Stimulated activated CD4-positive, alpha-beta T cell treated with anti-CD3 and anti-CD28 coated beads, Interleukin-15, amount 100 ng/mL, for 1 hour (primary cell): ENCODE data around the gene C10orf67.

Source experiments
- DNase-seq, 2 donors: peaks; one replicate each; pipeline ENCODE4 v3.0.0-alpha.2; 2020; ENCODE audit warnings: low read depth in 1 of 2, low spot score in 1 of 2

The C10orf67 gene

GRCh38 chr10:23199768-23200511, 144.7 kb downstream of the C10orf67 start:
- DNase-seq, result no peak

- no peak for DNase-seq
Observed at GRCh38 chr10:23198940-23199767, 145.4 kb downstream of the C10orf67 start.

GRCh38 chr10:23198610-23198939, 146.0 kb downstream of the C10orf67 start:
- no peak for DNase-seq

GRCh38 chr10:23197416-23197861, 147.2 kb downstream of the C10orf67 start:
- no peak for DNase-seq

- no peak for DNase-seq
Observed at GRCh38 chr10:23196915-23197314, 147.7 kb downstream of the C10orf67 start.

GRCh38 chr10:23195846-23196600, 148.6 kb downstream of the C10orf67 start:
- DNase-seq, result no peak

- DNase-seq, result no peak
Observed at GRCh38 chr10:23194966-23195845, 149.4 kb downstream of the C10orf67 start.

- DNase-seq, result no peak
Observed at GRCh38 chr10:23194471-23194965, 150.1 kb downstream of the C10orf67 start.

GRCh38 chr10:23193435-23194074, 151.0 kb downstream of the C10orf67 start:
- DNase-seq, result no peak

GRCh38 chr10:23192712-23193434, 151.7 kb downstream of the C10orf67 start:
- DNase-seq, result no peak

GRCh38 chr10:23191764-23192711, 152.6 kb downstream of the C10orf67 start, which contains the start of gene PTF1A:
Gene PTF1A, plus strand, starts transcription at chr10:23192312. Its CDS starts 219 bp downstream, at chr10:23192531.
- DNase-seq, result no peak

- no peak for DNase-seq
Observed at GRCh38 chr10:23190872-23191763, 153.5 kb downstream of the C10orf67 start.

- DNase-seq, result no peak
Observed at GRCh38 chr10:23189024-23189423, 155.6 kb downstream of the C10orf67 start.

GRCh38 chr10:23187155-23187554, 157.4 kb downstream of the C10orf67 start:
- no peak for DNase-seq

GRCh38 chr10:23186697-23187096, 157.9 kb downstream of the C10orf67 start:
- no peak for DNase-seq

GRCh38 chr10:23186178-23186577, 158.4 kb downstream of the C10orf67 start:
- no peak for DNase-seq

GRCh38 chr10:23174977-23175512, 169.6 kb downstream of the C10orf67 start:
- no peak for DNase-seq
